ENCODE measurements around the gene NR2C1.

Gene NR2C1

GRCh38 chr12:95060951-95061350, 12.5 kb downstream of the NR2C1 start:
- H3K4me3 ChIP-seq (ENCODE audit: low read length), result no peak overlapping the region
- TF ChIP-seq, protein P1, sequence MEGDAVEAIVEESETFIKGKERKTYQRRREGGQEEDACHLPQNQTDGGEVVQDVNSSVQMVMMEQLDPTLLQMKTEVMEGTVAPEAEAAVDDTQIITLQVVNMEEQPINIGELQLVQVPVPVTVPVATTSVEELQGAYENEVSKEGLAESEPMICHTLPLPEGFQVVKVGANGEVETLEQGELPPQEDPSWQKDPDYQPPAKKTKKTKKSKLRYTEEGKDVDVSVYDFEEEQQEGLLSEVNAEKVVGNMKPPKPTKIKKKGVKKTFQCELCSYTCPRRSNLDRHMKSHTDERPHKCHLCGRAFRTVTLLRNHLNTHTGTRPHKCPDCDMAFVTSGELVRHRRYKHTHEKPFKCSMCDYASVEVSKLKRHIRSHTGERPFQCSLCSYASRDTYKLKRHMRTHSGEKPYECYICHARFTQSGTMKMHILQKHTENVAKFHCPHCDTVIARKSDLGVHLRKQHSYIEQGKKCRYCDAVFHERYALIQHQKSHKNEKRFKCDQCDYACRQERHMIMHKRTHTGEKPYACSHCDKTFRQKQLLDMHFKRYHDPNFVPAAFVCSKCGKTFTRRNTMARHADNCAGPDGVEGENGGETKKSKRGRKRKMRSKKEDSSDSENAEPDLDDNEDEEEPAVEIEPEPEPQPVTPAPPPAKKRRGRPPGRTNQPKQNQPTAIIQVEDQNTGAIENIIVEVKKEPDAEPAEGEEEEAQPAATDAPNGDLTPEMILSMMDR (conservative IDR thresholded peaks at IDR 0.05; ENCODE audit: low read depth, low read length), result no peak
- no peak for DNase-seq (ENCODE audit: low read depth)

DNA sequence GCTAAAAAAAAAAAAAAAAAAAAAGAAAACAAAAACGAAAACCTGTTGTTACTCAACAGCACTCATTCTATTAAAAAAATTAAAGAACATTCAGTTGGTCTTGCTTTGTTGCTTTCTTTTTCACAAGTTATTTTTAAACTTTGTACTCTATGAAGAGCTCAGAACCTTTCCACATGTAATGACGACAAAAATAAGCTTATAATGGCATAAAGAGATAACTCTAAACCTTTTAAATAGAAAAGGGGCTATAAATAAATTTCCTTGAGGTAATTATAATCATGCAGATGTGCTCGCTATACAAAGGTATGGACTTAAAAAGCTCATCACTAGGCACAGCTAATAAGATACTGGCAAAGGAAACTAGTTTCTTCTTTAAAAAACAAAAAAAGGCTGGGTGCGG, 13.4 kb downstream of the NR2C1 start:
- no peak for DNase-seq (ENCODE audit: low read depth)
- TF ChIP-seq, protein P1 (conservative IDR thresholded peaks at IDR 0.05; ENCODE audit: low read depth, low read length), result no peak
- no peak overlapping the region for H3K4me3 ChIP-seq (ENCODE audit: low read length)

- TF ChIP-seq, protein P1 (conservative IDR thresholded peaks at IDR 0.05; ENCODE audit: low read depth, low read length), result no peak
- H3K4me3 ChIP-seq (ENCODE audit: low read length), result no peak overlapping the region
- no peak for DNase-seq (ENCODE audit: low read depth)
Observed at GRCh38 chr12:95057424-95057823, 16.0 kb downstream of the NR2C1 start.

DNA sequence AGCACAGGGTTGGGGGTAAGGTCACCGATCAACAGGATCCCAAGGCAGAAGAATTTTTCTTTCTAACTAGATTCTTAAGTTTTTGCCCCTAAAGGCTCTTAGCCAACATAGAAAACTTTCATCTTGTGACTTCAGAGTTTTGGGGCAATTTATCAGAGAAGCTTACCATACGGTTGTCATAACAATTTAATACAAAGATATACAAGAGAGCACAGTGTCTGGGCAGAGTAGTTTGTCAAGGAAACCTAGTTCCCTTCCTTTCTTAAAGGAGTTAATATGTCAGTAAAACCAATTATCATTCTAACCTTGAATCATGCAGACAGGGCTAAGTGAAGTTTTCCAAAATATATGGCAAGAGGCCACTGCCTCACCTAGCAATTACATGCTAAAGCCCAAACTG, 18.4 kb downstream of the NR2C1 start:
- TF ChIP-seq, protein P1 (conservative IDR thresholded peaks at IDR 0.05; ENCODE audit: low read depth, low read length), result no peak
- no peak for DNase-seq (ENCODE audit: low read depth)
- H3K4me3 ChIP-seq (ENCODE audit: low read length), result no peak overlapping the region

DNA sequence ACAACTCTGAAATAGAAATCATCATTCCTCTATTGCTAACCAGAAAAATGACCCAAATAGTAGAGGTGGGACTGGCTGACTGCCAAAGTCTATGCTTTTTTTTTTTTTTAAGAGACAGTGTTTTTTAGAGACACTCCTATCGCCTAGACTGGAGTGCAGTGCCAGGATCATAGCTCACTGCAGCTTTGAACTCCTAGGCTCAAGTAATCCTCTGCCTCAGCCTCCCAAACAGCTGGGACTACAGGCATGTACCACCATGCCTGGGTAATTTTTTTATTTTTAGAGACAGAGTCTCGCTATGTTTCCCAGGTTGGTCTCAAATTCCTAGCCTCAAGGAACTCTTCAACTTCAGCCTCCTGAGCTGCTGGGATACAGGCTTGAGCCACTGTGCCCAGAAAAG, 19.2 kb downstream of the NR2C1 start:
- TF ChIP-seq, protein P1 (conservative IDR thresholded peaks at IDR 0.05; ENCODE audit: low read depth, low read length), result no peak
- no peak for DNase-seq (ENCODE audit: low read depth)
- H3K4me3 ChIP-seq (ENCODE audit: low read length), result no peak overlapping the region

- H3K4me3 ChIP-seq (ENCODE audit: low read length), result no peak overlapping the region
- TF ChIP-seq, protein P1 (conservative IDR thresholded peaks at IDR 0.05; ENCODE audit: low read depth, low read length), result no peak
- DNase-seq (ENCODE audit: low read depth), result no peak
Observed at GRCh38 chr12:95051241-95051640, 22.2 kb downstream of the NR2C1 start.

- TF ChIP-seq, protein P1 (conservative IDR thresholded peaks at IDR 0.05; ENCODE audit: low read depth, low read length), result no peak
- H3K4me3 ChIP-seq (ENCODE audit: low read length), result no peak overlapping the region
- no peak for DNase-seq (ENCODE audit: low read depth)
Observed at GRCh38 chr12:95037906-95038305, 35.5 kb downstream of the NR2C1 start.
